Colon (tissue), 2 donors: ENCODE data around the gene TGM1.

Source experiments
- FAIRE-seq: peaks from 2 replicates; lab custom pipeline; 2012; peaks lifted over from hg19 to GRCh38; lab: Jason Lieb, UNC
- donor health status: control.
- donor health status: control.

Gene TGM1

GRCh38 chr14:24292118-24292807 lies 29.3 kb upstream of the TGM1 start:
- FAIRE-seq, result no peak

DNA sequence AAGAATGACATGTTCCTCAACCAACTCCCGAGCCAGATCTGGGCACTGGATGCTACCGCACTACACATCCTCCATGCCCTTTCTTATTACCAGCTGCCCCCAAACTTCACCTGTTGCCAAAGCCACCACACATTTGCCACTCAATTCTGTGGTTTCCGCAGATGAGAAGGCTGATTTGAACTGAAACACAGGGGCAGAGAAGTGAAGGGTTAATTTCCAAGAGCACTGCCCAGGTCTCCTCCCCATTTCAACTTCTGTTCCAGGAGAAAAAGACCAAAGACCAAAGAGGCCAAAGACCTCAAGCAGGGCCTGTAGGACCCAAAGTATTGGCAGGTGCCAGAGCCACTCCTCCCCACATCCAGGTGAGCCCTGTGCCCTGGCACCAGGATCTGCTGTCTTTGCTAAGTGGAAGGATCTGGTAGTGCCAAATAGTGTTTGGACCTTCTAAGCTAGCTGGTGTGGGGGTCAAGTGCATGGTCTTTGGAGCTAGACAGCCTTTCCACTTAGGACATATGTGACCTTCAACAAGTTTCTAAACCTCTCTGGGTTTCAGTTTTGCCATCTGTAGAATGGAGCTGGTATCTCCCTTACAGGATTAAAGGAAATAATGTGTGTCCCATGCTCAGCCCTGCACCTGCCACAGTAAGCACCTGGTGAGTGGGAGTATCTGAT lies 28.6 kb upstream of the TGM1 start:
- no peak for FAIRE-seq

GRCh38 chr14:24290746-24291145 lies 27.8 kb upstream of the TGM1 start:
- FAIRE-seq, result no peak

DNA sequence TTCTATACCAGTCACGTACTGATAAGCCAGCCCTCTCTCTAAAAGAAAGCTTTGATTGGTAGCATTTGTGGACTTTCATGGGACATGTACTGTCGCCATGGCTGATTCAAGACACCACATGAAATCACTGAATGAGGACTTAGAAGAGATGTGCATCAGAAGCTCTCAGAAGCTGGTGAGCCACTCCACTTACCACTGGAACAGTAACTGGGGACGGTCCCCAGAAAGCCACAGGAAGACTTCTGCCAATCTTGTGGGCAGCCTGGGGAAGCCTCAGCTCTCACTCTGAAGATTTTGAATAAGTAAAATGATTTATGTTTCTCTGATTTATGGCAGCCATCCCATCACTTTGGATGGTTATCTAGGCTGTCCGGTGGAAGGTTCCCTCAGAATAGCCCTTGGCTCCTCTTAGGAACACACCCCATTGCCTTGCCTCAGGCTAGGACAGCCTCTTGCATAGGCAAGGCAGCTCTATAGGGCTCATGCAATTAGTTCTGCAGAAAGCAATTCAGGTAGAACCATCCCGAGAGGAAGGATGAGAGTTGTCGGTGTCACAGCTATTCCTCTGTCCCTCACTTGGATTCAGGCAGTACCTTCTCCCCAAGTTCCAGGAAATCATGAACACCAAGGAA lies 26.8 kb upstream of the TGM1 start:
- FAIRE-seq, result no peak

- no peak for FAIRE-seq
Measured at GRCh38 chr14:24286996-24287395, 24.0 kb upstream of the TGM1 start.

GRCh38 chr14:24285351-24285750 lies 22.4 kb upstream of the TGM1 start:
- no peak for FAIRE-seq

- FAIRE-seq, result no peak
Measured at GRCh38 chr14:24284501-24285035, 21.6 kb upstream of the TGM1 start.

DNA sequence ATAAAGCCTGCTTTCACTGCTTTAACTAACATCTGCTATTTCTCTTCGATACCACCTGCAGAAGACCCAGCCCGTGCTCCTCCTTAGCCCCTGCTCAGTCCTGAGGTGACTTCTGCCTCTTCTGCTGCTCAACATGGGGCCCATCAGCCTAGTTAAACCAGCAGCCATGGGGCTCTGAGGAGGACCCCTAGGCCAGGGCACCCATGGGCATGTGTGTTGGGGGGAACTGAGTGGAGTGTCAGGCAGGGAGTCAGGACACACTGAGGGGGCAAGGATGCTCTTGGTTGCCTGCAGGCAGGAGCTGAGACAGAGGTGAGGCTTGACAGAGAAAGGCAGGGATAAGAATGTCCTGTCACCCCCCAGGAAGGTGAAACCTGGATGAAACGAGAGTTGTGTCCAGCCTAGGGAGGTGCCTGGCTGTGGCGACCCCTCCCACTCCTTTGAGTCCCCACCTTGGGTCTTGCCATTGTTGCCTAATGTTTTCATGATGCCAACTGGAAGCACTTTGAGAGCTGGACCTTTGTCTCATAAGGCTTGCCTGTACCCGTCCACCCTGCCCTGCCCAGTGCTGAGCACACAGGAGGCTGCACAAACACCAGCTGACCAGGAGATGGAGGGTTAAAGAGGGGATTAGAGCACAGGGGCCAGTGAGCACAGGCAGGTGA lies 21.0 kb upstream of the TGM1 start:
- no peak for FAIRE-seq

- FAIRE-seq, result no peak
Measured at GRCh38 chr14:24282736-24283135, 19.8 kb upstream of the TGM1 start.

DNA sequence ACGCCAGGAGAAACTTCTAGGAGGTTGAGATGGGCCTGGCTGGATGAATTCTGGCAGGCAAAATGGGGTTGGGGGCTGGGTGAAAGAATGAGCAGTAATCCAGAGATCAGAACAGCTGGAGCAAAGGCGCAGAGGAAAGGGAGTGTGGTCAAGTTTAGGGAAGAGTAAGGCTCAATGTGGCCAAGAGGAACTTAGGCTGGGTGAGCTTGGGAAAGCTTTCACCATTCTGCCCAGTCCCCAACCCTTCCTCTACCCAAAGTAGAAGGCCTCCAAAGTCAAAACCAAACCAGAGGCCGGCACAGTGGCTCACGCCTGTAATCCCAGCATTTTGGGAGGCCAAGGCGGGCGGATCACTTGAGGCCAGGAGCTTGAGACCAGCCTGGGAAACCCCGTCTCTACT lies 18.7 kb upstream of the TGM1 start:
- FAIRE-seq, result no peak

- FAIRE-seq, result no peak
Measured at GRCh38 chr14:24280797-24281460, 18.0 kb upstream of the TGM1 start.

- no peak for FAIRE-seq
Measured at GRCh38 chr14:24279301-24280186, 16.6 kb upstream of the TGM1 start.

- no peak for FAIRE-seq
Measured at GRCh38 chr14:24278424-24278823, 15.4 kb upstream of the TGM1 start.

GRCh38 chr14:24277606-24278321 lies 14.8 kb upstream of the TGM1 start:
- FAIRE-seq, result no peak

GRCh38 chr14:24277071-24277470 lies 14.1 kb upstream of the TGM1 start:
- FAIRE-seq, result no peak

GRCh38 chr14:24274101-24274543 lies 11.1 kb upstream of the TGM1 start:
- FAIRE-seq, result no peak

GRCh38 chr14:24273422-24273998 lies 10.5 kb upstream of the TGM1 start:
- FAIRE-seq, result no peak

DNA sequence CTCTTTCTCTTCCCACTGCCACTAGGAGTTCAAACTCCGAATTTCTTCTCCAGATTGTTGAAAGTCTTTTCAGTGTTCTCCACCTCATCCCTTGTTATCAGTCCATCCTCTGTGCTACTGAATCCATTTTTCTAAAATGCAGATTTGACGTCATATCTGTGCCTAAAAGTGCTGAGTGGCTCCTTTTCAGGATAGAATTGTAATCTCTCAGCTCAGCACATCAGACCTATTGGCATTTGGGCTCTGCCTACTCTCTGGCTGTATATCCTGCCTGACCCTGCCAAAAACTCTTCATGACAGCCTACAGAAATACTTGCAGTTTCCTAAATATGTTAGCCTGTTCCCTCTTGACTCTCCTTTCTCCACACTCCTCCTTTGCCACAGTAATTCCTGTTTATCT lies 9.5 kb upstream of the TGM1 start:
- no peak for FAIRE-seq

DNA sequence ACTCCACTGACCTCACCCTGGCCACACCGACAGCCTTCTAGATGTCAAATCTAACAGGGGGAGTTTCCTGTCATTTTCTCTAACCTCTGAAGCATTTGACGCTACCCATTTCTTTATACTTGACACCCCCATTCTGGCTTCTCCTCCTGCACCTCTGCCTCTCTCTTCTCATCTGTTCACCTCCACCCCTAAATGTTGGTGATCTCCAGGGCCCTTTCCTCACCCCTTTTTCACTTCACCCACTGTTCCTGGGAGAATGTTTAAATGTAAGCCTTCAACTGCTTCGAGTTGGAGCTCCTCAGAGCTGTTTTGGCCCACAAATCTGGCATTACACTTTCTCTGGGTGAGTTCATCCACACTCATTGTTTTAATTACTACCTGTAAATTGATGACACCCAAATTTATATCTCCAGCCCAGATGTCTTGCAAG lies 8.9 kb upstream of the TGM1 start:
- no peak for FAIRE-seq
